Ecto neural progenitor cell (in vitro differentiated cells): ENCODE measurements around the gene MGAT5.

Experiments
- DNase-seq: peaks from one replicate; pipeline ENCODE4 v3.0.0-alpha.2; 2018; ENCODE audit warnings: low spot score

Gene MGAT5

GRCh38 chr2:134368009-134368817, 114.3 kb downstream of the MGAT5 start:
- no peak for DNase-seq

- DNase-seq = no peak
Observed at GRCh38 chr2:134369220-134369902, 115.5 kb downstream of the MGAT5 start.

- DNase-seq = no peak
Observed at GRCh38 chr2:134370655-134371445, 117.0 kb downstream of the MGAT5 start.

GRCh38 chr2:134372141-134372540, 118.3 kb downstream of the MGAT5 start:
- no peak for DNase-seq

GRCh38 chr2:134372611-134373131, 118.8 kb downstream of the MGAT5 start:
- DNase-seq = no peak

- no peak for DNase-seq
Observed at GRCh38 chr2:134375935-134376334, 122.1 kb downstream of the MGAT5 start.

GRCh38 chr2:134377730-134378129, 123.9 kb downstream of the MGAT5 start:
- no peak for DNase-seq

- no peak for DNase-seq
Observed at GRCh38 chr2:134379293-134379692, 125.4 kb downstream of the MGAT5 start.

GRCh38 chr2:134379722-134380121, 125.8 kb downstream of the MGAT5 start:
- DNase-seq = no peak

- DNase-seq = no peak
Observed at GRCh38 chr2:134381141-134381540, 127.3 kb downstream of the MGAT5 start.

GRCh38 chr2:134384131-134384530, 130.3 kb downstream of the MGAT5 start:
- no peak for DNase-seq

- no peak for DNase-seq
Observed at GRCh38 chr2:134385195-134385594, 131.3 kb downstream of the MGAT5 start.

GRCh38 chr2:134386310-134386709, 132.4 kb downstream of the MGAT5 start:
- DNase-seq = no peak

GRCh38 chr2:134389381-134389780, 135.5 kb downstream of the MGAT5 start:
- DNase-seq = no peak

- no peak for DNase-seq
Observed at GRCh38 chr2:134391751-134392160, 137.9 kb downstream of the MGAT5 start.

- no peak for DNase-seq
Observed at GRCh38 chr2:134392442-134393074, 138.7 kb downstream of the MGAT5 start.

- no peak for DNase-seq
Observed at GRCh38 chr2:134393075-134393461, 139.2 kb downstream of the MGAT5 start.

- no peak for DNase-seq
Observed at GRCh38 chr2:134395779-134396178, 141.9 kb downstream of the MGAT5 start.

GRCh38 chr2:134396493-134396892, 142.6 kb downstream of the MGAT5 start:
- DNase-seq = no peak

GRCh38 chr2:134397146-134397896, 143.4 kb downstream of the MGAT5 start:
- DNase-seq = no peak

- DNase-seq = no peak
Observed at GRCh38 chr2:134398300-134398699, 144.4 kb downstream of the MGAT5 start.
